HAP-1 (cell line): ENCODE data around the gene RALGAPB.
"Not testable (repeated sequence)": the region's sequence is repeated elsewhere in the genome, so short reads cannot be mapped to it uniquely, and the experiment has no call there.

Source experiments
- DNase-seq, 2 experiments: peaks; one replicate each; pipeline ENCODE4 v3.0.0-alpha.2; 2016 to 2020; ENCODE audit warnings: low spot score in 2 of 2
- H3K27me3 ChIP-seq: fragments of 250-450 bp; sonication (Bioruptor Pico); 2 replicates; pipeline ENCODE4 v1.5.1; 2020; ENCODE audit warnings: low read depth, mild to moderate bottlenecking, moderate library complexity
- H3K36me3 ChIP-seq: fragments of 250-450 bp; sonication (Bioruptor Pico); replicated peaks from 2 replicates; pipeline ENCODE4 v1.5.1; 2020; ENCODE audit warnings: mild to moderate bottlenecking
- H3K4me1 ChIP-seq: fragments of 250-450 bp; sonication (Bioruptor Pico); 2 replicates; pipeline ENCODE4 v1.5.1; 2020; ENCODE audit warnings: mild to moderate bottlenecking
- H3K4me3 ChIP-seq: fragments of 250-450 bp; sonication (Bioruptor Pico); 2 replicates; pipeline ENCODE4 v1.5.1; 2020; ENCODE audit warnings: mild to moderate bottlenecking, moderate library complexity
- H3K9me3 ChIP-seq: fragments of 250-450 bp; sonication (Bioruptor Pico); 2 replicates; pipeline ENCODE4 v1.5.1; 2020; ENCODE audit warnings: mild to moderate bottlenecking, moderate library complexity
- in situ Hi-C: fragments of 300-500 bp; cut with MboI; formaldehyde crosslinking; loops from 3 replicates; pipeline ENCODE4 v1.14.3; 2020; ENCODE audit warnings: low sequenced_read_pairs, inconsistent platforms, mixed read lengths

RALGAPB gene

GRCh38 chr20:38477747-38478146, 5.1 kb downstream of the RALGAPB start:
- no peaks in the 10 kb centered on the region for H3K27me3 ChIP-seq
- peaks cover 9% of the 10 kb centered on the region for H3K4me1 ChIP-seq
- H3K4me3 ChIP-seq, result no peak overlapping the region
- no peaks in the 10 kb centered on the region; the same call in 1 of the 2 replicates for H3K36me3 ChIP-seq
- no peaks in the 10 kb centered on the region for H3K9me3 ChIP-seq
- in situ Hi-C loops, result no loop called here
- DNase-seq, result no peak

GRCh38 chr20:38479596-38479995, 7.0 kb downstream of the RALGAPB start:
- Histone ChIP-seq H3K9me3 (no peaks in the 10 kb centered on the region), H3K4me3 (no peak overlapping the region)
- in situ Hi-C loops, result no loop called here

DNA sequence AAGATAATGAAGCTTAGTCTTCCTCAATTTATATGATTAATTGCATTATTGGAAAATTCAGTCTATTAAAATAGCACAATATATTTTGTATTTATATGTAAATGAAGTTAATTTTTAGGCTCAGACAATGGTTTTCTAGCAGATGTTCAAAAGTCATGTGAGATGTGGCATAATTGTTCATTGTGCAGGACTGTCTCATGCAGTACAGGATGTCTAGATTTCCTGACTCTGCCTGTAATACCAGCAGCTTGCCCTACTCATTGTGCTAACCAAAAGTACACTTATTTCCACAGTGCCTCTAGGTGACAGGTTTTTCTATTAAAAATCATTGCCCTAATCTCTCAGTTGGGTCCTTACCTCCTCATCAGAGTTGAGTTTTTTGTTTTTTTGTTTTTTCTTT, 12.4 kb downstream of the RALGAPB start:
- Histone ChIP-seq H3K4me1 (no peaks in the 10 kb centered on the region), H3K9me3 (no peaks in the 10 kb centered on the region), H3K36me3 (peaks cover 4% of the 10 kb centered on the region; the same call in 1 of the 2 replicates), H3K4me3 (no peak overlapping the region), H3K27me3 (no peaks in the 10 kb centered on the region)
- in situ Hi-C loops, result no loop called here
- no peak for DNase-seq

More at GRCh38 chr20:38479596-38479995, 7.0 kb downstream of the RALGAPB start:
- Histone ChIP-seq H3K4me1 (peaks cover 2% of the 10 kb centered on the region; the same call in 1 of the 2 replicates), H3K36me3 (no peaks in the 10 kb centered on the region; the same call in 1 of the 2 replicates), H3K27me3 (no peaks in the 10 kb centered on the region)
- no peak for DNase-seq

DNA sequence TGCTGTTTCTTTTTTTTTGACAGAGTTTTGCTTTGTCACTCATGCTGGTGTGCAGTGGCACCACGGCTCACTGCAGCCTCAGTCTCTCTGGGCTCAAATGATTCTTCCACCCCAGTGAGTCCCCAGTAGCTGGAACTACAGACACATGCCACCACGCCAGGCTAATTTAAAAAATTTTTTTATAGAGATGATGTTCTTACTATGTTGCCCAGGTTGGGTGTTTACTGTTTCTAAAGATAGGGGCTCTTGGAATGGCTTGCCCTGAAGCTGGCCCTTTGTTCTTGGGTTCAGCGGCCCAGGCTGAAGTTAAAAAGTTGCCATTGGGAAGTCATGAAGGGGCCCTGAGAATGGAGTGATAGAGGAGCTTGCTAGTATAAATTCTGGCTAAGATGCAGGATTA, 16.5 kb downstream of the RALGAPB start:
- no peak overlapping the region for H3K4me3 ChIP-seq
- H3K4me1 ChIP-seq, result no peaks in the 10 kb centered on the region
- DNase-seq, result no peak
- in situ Hi-C loops, result no loop called here
- H3K27me3 ChIP-seq, result no peaks in the 10 kb centered on the region
- no peaks in the 10 kb centered on the region for H3K9me3 ChIP-seq
- H3K36me3 ChIP-seq, result peaks cover 11% of the 10 kb centered on the region

DNA sequence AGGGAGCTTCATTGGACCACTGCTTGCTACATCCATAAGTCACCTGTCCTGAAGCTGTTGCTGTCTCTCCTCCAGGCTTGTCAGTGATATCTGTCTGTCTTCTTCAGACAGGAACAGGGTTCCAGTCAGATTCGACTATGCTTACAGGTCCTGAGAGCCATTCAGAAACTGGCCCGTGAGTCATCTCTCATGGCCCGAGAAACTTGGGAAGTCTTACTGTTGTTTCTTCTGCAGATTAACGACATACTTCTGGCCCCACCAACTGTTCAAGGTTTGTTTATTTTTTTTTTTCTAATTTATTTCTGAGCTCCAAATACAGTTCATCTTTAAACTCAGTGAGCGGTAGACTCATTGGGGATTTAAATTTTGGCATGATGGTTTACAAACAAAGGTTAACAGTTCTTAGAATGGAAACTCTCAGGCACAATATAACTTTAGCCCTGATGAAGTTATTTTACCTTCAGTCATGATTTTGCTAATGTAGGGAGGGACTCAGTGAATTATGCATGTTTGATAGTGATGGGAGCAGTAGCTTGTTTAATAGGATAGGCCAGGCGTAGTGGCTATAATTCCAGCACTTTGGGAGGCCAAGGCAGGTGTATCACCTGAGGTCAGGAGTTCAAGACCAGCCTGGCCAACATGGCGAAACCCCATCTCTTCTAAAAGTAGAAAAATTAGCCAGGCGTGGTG, 24.7 kb downstream of the RALGAPB start:
- in situ Hi-C loops, result no loop called here
- Histone ChIP-seq H3K4me1 (no peaks in the 10 kb centered on the region), H3K9me3 (no peaks in the 10 kb centered on the region), H3K36me3 (peaks cover 34% of the 10 kb centered on the region), H3K4me3 (no peak overlapping the region), H3K27me3 (no peaks in the 10 kb centered on the region)
- DNase-seq, result no peak

- no peaks in the 10 kb centered on the region for H3K9me3 ChIP-seq
- in situ Hi-C loops, result no loop called here
Observed at GRCh38 chr20:38498909-38499308, 26.3 kb downstream of the RALGAPB start.

DNA sequence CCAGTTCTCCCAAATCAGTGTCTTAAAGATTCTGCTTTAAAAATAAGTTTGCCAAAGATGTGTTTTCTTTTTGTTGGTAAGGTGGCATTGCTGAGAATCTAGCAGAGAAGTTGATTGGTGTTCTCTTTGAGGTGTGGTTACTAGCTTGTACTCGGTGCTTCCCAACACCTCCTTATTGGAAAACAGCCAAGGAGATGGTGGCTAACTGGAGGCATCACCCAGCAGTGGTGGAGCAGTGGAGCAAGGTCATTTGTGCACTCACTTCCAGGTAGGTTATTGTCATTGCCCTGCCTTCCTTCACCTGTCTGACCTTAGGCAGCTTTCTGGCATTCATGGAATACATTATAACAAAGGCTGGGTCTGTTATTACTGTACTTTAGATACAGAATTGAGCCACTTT, 26.7 kb downstream of the RALGAPB start:
- Histone ChIP-seq H3K4me3 (no peak overlapping the region), H3K4me1 (no peaks in the 10 kb centered on the region), H3K36me3 (peaks cover 34% of the 10 kb centered on the region), H3K27me3 (no peaks in the 10 kb centered on the region), H3K9me3 (no peaks in the 10 kb centered on the region)
- in situ Hi-C loops, result no loop called here
- no peak for DNase-seq

More at GRCh38 chr20:38498909-38499308, 26.3 kb downstream of the RALGAPB start:
- Histone ChIP-seq H3K36me3 (peaks cover 34% of the 10 kb centered on the region), H3K27me3 (no peaks in the 10 kb centered on the region), H3K4me1 (no peaks in the 10 kb centered on the region), H3K4me3 (no peak overlapping the region)
- DNase-seq, result no peak

- no peak overlapping the region for H3K4me3 ChIP-seq
- in situ Hi-C loops, result no loop called here
- peaks cover 24% of the 10 kb centered on the region for H3K36me3 ChIP-seq
Observed at GRCh38 chr20:38501858-38502436, 29.3 kb downstream of the RALGAPB start.

GRCh38 chr20:38504368-38505090, 31.9 kb downstream of the RALGAPB start:
- in situ Hi-C loops, result no loop called here
- Histone ChIP-seq H3K27me3 (no peaks in the 10 kb centered on the region), H3K9me3 (no peaks in the 10 kb centered on the region), H3K36me3 (peaks cover 19% of the 10 kb centered on the region), H3K4me1 (no peaks in the 10 kb centered on the region), H3K4me3 (no peak overlapping the region)
- DNase-seq, result no peak

More at GRCh38 chr20:38501858-38502436, 29.3 kb downstream of the RALGAPB start:
- Histone ChIP-seq H3K9me3 (no peaks in the 10 kb centered on the region), H3K4me1 (no peaks in the 10 kb centered on the region), H3K27me3 (no peaks in the 10 kb centered on the region)
- no peak for DNase-seq

GRCh38 chr20:38505091-38505455, 32.4 kb downstream of the RALGAPB start:
- H3K9me3 ChIP-seq, result no peaks in the 10 kb centered on the region
- H3K4me3 ChIP-seq, result no peak overlapping the region
- peaks cover 20% of the 10 kb centered on the region for H3K36me3 ChIP-seq
- no peak for DNase-seq
- H3K27me3 ChIP-seq, result no peaks in the 10 kb centered on the region
- in situ Hi-C loops, result no loop called here
- H3K4me1 ChIP-seq, result no peaks in the 10 kb centered on the region

DNA sequence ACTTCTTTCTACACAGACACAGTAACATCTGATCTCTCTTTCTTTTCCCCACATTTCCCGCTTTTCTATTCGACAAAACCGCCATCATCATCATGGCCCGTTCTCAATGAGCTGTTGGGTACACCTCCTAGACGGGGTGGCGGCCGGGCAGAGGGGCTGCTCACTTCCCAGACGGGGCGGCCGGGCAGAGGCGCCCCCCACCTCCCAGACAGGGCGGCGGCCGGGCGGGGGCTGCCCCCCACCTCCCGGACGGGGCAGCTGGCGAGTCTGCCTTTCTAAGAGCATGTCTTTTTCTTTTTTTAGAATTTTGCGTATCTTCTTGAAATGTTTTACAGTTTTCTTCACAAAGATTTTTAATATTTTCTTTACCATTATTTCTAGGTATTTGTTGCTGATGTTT, 39.1 kb downstream of the RALGAPB start:
- H3K9me3 ChIP-seq, H3K27me3 ChIP-seq, H3K4me3 ChIP-seq, H3K4me1 ChIP-seq, in situ Hi-C loops, DNase-seq: not testable (repeated sequence)
- H3K36me3 ChIP-seq, result peaks cover 15% of the 10 kb centered on the region; the same call in 1 of the 2 replicates

DNA sequence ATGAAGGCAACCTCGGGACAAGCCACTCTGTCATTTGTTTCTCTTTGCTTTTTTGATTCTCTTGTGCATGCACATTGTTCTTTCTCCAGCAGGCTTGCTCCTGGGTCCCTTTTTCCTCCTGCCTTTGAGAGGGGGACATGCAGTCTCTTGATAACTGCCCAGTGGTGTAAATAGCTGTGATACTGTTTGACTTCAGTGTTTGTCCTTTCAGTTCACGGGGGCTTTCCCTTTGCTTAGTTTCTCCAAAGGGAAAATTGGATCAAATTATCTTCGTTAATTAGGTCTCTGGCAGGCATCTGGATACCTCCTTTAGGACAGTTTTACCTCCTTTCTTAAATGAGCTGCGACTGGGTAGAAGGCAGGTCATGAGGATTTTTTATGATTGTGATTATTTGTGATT, 41.5 kb downstream of the RALGAPB start:
- H3K4me3 ChIP-seq, result no peak overlapping the region
- DNase-seq, result no peak
- no peaks in the 10 kb centered on the region for H3K27me3 ChIP-seq
- peaks cover 12% of the 10 kb centered on the region for H3K36me3 ChIP-seq
- no peaks in the 10 kb centered on the region for H3K9me3 ChIP-seq
- in situ Hi-C loops, result no loop called here
- H3K4me1 ChIP-seq, result peaks cover 3% of the 10 kb centered on the region; the same call in 1 of the 2 replicates

DNA sequence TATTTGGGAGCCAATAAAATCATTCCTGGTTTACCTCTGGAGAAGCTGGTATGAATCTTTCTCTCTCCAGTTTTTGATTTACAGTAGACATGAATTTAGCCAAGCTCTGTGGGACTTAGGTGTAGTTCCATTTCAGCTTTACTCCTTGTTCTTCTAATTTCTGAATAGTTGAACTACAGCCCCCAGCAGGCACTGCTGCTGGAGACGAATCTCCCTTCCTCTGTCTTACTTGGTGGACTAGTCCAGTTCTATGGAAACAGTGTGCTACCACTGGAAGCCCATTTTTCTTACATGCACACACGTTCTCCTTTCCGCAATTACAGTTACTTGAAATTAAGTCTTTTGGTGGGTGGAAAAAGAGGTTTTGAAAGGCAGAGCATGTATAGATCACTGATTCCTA, 42.3 kb downstream of the RALGAPB start:
- in situ Hi-C loops, result no loop called here
- Histone ChIP-seq H3K36me3 (peaks cover 11% of the 10 kb centered on the region), H3K4me1 (peaks cover 6% of the 10 kb centered on the region), H3K4me3 (no peak overlapping the region), H3K9me3 (no peaks in the 10 kb centered on the region), H3K27me3 (no peaks in the 10 kb centered on the region)
- DNase-seq, result no peak

GRCh38 chr20:38515631-38516030, 43.0 kb downstream of the RALGAPB start:
- Histone ChIP-seq H3K4me1 (peaks cover 6% of the 10 kb centered on the region), H3K4me3 (no peak overlapping the region), H3K36me3 (peaks cover 7% of the 10 kb centered on the region), H3K27me3 (no peaks in the 10 kb centered on the region), H3K9me3 (no peaks in the 10 kb centered on the region)
- in situ Hi-C loops, result no loop called here
- DNase-seq, result no peak
